Ovary (tissue), 9 donors: ENCODE measurements around the gene ING4. TPM values are rescaled to one million over a fixed set of nuclear protein-coding genes. Genes with fewer than 3 reads are reported as not detected.
A peak's percentile ranks its signal among the peaks of the same experiment; 100 is the strongest.

Experiments used
- DNase-seq, 5 donors: peaks; one replicate each; pipeline ENCODE4 v3.0.0-alpha.2; 2019 to 2020
- H3K27ac ChIP-seq, 2 donors: fragments of 200-600 bp; one replicate each; pipeline versions ENCODE4 v1.5.1 to v1.8.0; 2019 to 2022
- H3K27me3 ChIP-seq: fragments of 200-600 bp; one replicate; pipeline ENCODE4 v1.8.0; 2022
- H3K36me3 ChIP-seq: fragments of 200-600 bp; sonication (generic); one replicate; pipeline ENCODE4 v1.5.1; 2019
- H3K4me1 ChIP-seq: one replicate; pipeline ENCODE4 v1.8.1; 2013; ENCODE audit warnings: mild to moderate bottlenecking, moderate library complexity; ENCODE audit not compliant: insufficient read depth
- H3K4me3 ChIP-seq: fragments of 200-600 bp; sonication (generic); one replicate; pipeline ENCODE4 v1.5.1; 2017
- H3K9me3 ChIP-seq, 2 donors: fragments of 200-600 bp in 1 of 2; sonication (generic) in 1 of 2; one replicate each; pipeline versions ENCODE4 v1.5.1 to v1.8.1; 2013 to 2019; ENCODE audit warnings: mild to moderate bottlenecking in 1 of 2, moderate library complexity in 1 of 2
- EP300 ChIP-seq: sonication (generic); formaldehyde crosslinking; IDR thresholded peaks from one replicate; pipeline ENCODE4 v1.6.1; 2017; ENCODE audit warnings: antibody characterized with exemption
- POLR2A ChIP-seq: fragments of 450-650 bp; IDR thresholded peaks from one replicate; pipeline ENCODE4 v1.6.1; 2017; ENCODE audit warnings: antibody characterized with exemption, mild to moderate bottlenecking, moderate library complexity
- WGBS, 3 donors: extraction: QIAGEN DNeasy Blood & Tissue Kit in 1 of 3; methylation state at CpG; one replicate each; pipeline versions ENCODE4 v1.1.5 to v1.1.7; 2013 to 2017; 5-methylcytosine and 5-hydroxymethylcytosine counted together
- intact Hi-C, 4 donors: fragments of 100-400 bp; cut with DNase I; formaldehyde crosslinking; loops; one replicate each; pipeline versions ENCODE4 v1.11.0 to v1.15.1; 2022 to 2023
- polyA plus RNA-seq, 2 donors: library from polyadenylated mRNA; stranded (reverse); fragments of 200-250 nt in 1 of 2; fragments of 350-450 nt in 1 of 2; fragmentation: Illumina TruSeq in 1 of 2; extraction: RNeasy Lipid Tissue Mini Kit (QIAGEN cat#74804) in 1 of 2; gene quantifications; one replicate each; pipeline ENCODE4 v1.2.3, GENCODE V29; 2013 to 2014
- total RNA-seq, 7 donors: library from RNA; depleted of rRNA in 2 of 7; stranded (reverse); fragments of >200 nt in 2 of 7; fragmentation: NEBNext Ultra II Directional in 3 of 7; extraction: Animal tissue kit (Norgen Biotek cat#: 25700) in 3 of 7; gene quantifications; one replicate each; pipeline versions ENCODE4 v1.1.0 to v1.2.4, GENCODE V29; 2016 to 2023
- TF ChIP-seq, protein P1 (sequence below), 3 donors: fragments of 450-650 bp in 2 of 3; fragments of 200-600 bp in 1 of 3; IDR thresholded peaks; one replicate each; pipeline versions ENCODE4 v1.5.1 to v1.8.0; 2016 to 2022; ENCODE audit warnings: antibody characterized with exemption in 3 of 3, mild to moderate bottlenecking in 1 of 3
- donor health status: DM: no; HTN: no; CAD: no; lungs with moderate emphysema.
- donor health status: DM: no; HTN: no; CAD: no.
- donor health status: Bipolar disorder and iron deficiency.
- donor health status: DM: yes; HTN: yes; CAD: no.
- donor health status: DM: no; HTN: no; CAD: no.
- donor health status: DM: yes; HTN: yes; CAD: no.

ING4 gene
- total and polyA plus RNA-seq, 9 donors: 26.1 to 90.0 (median 36.8) TPM

DNA sequence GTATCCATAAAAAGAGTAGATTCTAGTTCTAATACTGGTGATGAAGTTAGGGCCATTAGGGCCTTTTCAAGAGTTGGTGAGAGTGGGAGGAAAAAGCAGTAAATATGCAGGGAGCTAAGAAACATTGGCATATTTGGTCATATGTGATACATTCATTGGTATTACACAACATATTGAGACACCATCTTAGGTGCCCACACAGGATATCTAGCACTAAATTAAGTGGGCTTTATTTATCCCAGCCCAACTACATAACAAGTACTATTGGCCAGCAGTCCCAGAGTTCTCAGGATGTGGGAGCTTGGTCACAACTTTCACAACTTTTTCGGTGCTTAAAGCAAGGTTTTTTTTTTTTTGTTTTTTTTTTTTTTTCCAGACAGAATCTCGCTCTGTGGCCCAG, 2.0 kb upstream of the ING4 start:
- H3K27me3 ChIP-seq: no peaks in the 10 kb centered on the region
- TF ChIP-seq, protein P1, sequence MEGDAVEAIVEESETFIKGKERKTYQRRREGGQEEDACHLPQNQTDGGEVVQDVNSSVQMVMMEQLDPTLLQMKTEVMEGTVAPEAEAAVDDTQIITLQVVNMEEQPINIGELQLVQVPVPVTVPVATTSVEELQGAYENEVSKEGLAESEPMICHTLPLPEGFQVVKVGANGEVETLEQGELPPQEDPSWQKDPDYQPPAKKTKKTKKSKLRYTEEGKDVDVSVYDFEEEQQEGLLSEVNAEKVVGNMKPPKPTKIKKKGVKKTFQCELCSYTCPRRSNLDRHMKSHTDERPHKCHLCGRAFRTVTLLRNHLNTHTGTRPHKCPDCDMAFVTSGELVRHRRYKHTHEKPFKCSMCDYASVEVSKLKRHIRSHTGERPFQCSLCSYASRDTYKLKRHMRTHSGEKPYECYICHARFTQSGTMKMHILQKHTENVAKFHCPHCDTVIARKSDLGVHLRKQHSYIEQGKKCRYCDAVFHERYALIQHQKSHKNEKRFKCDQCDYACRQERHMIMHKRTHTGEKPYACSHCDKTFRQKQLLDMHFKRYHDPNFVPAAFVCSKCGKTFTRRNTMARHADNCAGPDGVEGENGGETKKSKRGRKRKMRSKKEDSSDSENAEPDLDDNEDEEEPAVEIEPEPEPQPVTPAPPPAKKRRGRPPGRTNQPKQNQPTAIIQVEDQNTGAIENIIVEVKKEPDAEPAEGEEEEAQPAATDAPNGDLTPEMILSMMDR (IDR thresholded peaks at IDR 0.05): no peak
- TF ChIP-seq EP300 (no peak), POLR2A (no peak)
- H3K36me3 ChIP-seq: no peaks in the 10 kb centered on the region
- peaks cover 7% of the 10 kb centered on the region for H3K4me1 ChIP-seq
- no peaks in the 10 kb centered on the region for H3K9me3 ChIP-seq
- no peak overlapping the region for H3K27ac ChIP-seq
- DNase-seq: no peak
- H3K4me3 ChIP-seq: no peak overlapping the region
- intact Hi-C loops: loop anchor here in 2 of 4 donors (5.0 to 10.0 kb wide), 2 partner anchors 48 to 50 kb away; no protein-coding TSS in a partner anchor
- WGBS, 3 donors: 65 to 85% (median 79%) methylated on average over 2 of the region's 2 CpGs

DNA sequence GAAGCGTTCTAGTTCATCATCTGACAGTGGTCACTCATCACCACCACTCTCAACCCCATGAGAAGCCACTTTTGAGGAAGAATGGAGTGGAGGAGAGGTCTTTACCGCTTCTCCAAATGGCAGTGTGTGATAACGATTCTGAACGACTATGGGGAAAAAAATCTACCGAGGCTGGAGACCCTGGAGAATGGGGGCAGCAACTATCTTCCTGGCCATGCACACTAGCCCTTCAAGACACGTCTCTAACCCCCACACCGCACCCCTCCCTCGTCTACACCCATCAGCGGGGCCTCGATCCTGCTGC, 365 bp downstream of the ING4 start:
- Histone ChIP-seq H3K36me3 (no peaks in the 10 kb centered on the region), H3K9me3 (no peaks in the 10 kb centered on the region), H3K4me3 (peak overlapping the region; percentile 62), H3K4me1 (peaks cover 7% of the 10 kb centered on the region), H3K27ac (no peak overlapping the region), H3K27me3 (no peaks in the 10 kb centered on the region)
- WGBS, 3 donors: 0% methylated on average over 10 of the region's 10 CpGs
- intact Hi-C loops: loop anchor here in 2 of 4 donors (5.0 to 10.0 kb wide), 2 partner anchors 45 to 48 kb away; no protein-coding TSS in a partner anchor
- DNase-seq: no peak
- TF ChIP-seq EP300: no peak
- TF ChIP-seq, protein P1 (IDR thresholded peaks at IDR 0.05): no peak
- TF ChIP-seq POLR2A: no peak

DNA sequence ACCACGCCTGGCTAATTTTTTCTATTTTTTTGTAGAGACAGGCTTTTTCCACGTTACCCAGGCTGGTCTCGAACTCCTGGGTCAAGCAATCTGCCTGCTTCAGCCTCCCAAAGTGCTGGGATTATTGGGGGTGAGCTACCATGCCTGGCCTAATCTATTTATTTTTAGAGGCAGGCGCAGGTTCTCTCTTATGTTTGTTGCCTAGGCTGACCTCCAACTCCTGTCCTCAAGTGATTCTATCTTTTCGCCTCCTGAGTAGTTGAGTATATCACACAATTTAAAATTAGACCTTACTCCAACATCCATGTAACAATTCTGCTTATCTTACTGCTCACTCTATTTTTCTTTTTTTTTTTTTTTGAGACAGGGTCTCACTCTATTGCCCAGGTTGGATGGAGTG, 8.9 kb downstream of the ING4 start:
- intact Hi-C loops: loop anchor here in 1 of 4 donors (10.0 kb wide), 1 partner anchor 89 kb away; the partner anchor contains the start of gene NOP2
- Histone ChIP-seq H3K4me3 (no peak overlapping the region), H3K4me1 (no peaks in the 10 kb centered on the region), H3K27ac (no peak overlapping the region), H3K36me3 (no peaks in the 10 kb centered on the region), H3K27me3 (no peaks in the 10 kb centered on the region), H3K9me3 (no peaks in the 10 kb centered on the region)
- 91 to 92% (median 91%) methylated on average over 5 of the region's 5 CpGs for WGBS, 3 donors
- no peak for DNase-seq
- TF ChIP-seq EP300 (no peak), POLR2A (no peak)

DNA sequence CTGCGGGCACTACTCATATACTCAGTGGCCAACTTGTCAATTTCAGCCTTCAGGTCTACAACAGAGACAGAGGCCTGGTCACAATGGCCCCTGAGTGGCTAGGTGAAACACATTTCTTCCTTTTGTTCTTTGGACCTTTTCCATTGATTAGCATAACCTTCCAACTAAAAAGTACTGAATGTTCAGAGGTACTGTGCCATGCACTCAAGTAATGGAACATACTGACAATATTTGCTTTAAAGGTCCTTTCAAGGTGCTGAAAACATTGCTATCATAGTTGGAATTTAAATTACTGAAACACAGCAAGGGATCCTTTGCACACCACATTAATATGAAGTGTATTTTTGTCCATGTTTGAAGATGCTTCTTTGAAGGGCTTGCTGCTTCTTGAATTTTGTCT, 9.6 kb downstream of the ING4 start:
- WGBS, 3 donors: 86 to 100% (median 100%) methylated on average over 1 of the region's 1 CpG
- H3K36me3 ChIP-seq: no peaks in the 10 kb centered on the region
- no peak overlapping the region for H3K27ac ChIP-seq
- no peak for DNase-seq
- TF ChIP-seq, protein P1 (IDR thresholded peaks at IDR 0.05): no peak
- TF ChIP-seq POLR2A (no peak), EP300 (no peak)
- no peaks in the 10 kb centered on the region for H3K9me3 ChIP-seq
- H3K27me3 ChIP-seq: no peaks in the 10 kb centered on the region
- no peaks in the 10 kb centered on the region for H3K4me1 ChIP-seq
- intact Hi-C loops: loop anchor here in 1 of 4 donors (10.0 kb wide), 1 partner anchor 89 kb away; the partner anchor contains the start of gene NOP2
- H3K4me3 ChIP-seq: no peak overlapping the region

DNA sequence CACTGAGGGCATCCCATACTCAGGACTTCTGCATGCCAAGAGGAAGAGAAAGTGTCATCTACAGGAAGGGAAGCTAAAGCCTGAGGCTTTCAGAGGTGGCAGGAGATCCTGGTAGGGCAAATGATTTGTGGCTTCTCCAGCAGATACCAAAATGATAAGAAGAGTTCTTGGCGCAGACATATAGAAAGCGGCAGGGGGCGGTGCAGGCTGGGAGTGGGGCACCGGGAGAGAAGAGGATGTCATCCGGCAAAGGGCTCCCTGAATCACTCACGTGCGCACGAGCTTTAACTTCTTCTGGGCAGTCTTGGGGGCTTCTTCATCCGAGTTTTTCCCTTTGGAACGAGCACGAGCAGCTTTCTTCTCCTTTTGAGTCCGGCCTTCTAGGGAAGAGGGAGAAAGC, 10.5 kb downstream of the ING4 start:
- Histone ChIP-seq H3K9me3 (no peaks in the 10 kb centered on the region), H3K27me3 (no peaks in the 10 kb centered on the region), H3K36me3 (no peaks in the 10 kb centered on the region), H3K27ac (no peak overlapping the region), H3K4me3 (no peak overlapping the region), H3K4me1 (no peaks in the 10 kb centered on the region)
- 85 to 86% (median 85%) methylated on average over 12 of the region's 12 CpGs for WGBS, 3 donors
- DNase-seq: peak in 1 of 5 donors; percentile 16
- TF ChIP-seq POLR2A: no peak
- no peak for TF ChIP-seq EP300
- TF ChIP-seq, protein P1 (IDR thresholded peaks at IDR 0.05): no peak
- intact Hi-C loops: loop anchor here in 1 of 4 donors (10.0 kb wide), 1 partner anchor 88 kb away; the partner anchor contains the start of gene NOP2
